GM18873 (cell line): Measurements from ENCODE around the gene PTPRJ.
"Not testable (repeated sequence)": the region's sequence is repeated elsewhere in the genome, so short reads cannot be mapped to it uniquely, and the experiment has no call there.

Source experiments
- ATAC-seq: cut with Tn5 transposase; IDR thresholded peaks from one replicate; pipeline ENCODE4 v1.9.1; 2021; ENCODE audit warnings: mild to moderate bottlenecking, moderate library complexity, moderate number of reproducible peaks; ENCODE audit not compliant: unreplicated experiment, low FRiP score

The PTPRJ gene

GRCh38 chr11:47980088-47980906 is at the start of gene PTPRJ:
PTPRJ (plus strand) TSS chr11:47980559; CDS start chr11:47980913, 354 bp downstream.
- ATAC-seq = no peak

GRCh38 chr11:47932544-47932943 is 47.8 kb upstream of the PTPRJ start:
- no peak for ATAC-seq

DNA sequence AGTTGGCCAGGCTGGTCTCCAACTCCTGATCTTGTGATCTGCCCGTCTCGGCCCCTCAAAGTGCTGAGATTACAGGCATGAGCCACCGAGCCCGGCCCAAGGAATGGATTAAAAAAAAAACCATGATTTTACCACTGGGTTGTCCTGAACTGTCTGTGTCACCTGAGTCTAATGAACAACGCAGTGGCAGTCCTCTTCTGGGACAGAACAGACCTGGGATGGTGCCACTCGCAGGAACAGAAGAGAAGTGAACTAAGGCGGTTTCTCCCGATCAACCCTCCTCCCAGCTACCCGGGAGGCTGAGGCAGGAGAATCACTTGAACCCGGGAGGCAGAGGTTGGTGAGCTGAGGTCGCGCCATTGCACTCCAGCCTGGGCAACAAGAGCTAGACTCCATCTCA is 46.6 kb upstream of the PTPRJ start:
- not testable (repeated sequence) for ATAC-seq

DNA sequence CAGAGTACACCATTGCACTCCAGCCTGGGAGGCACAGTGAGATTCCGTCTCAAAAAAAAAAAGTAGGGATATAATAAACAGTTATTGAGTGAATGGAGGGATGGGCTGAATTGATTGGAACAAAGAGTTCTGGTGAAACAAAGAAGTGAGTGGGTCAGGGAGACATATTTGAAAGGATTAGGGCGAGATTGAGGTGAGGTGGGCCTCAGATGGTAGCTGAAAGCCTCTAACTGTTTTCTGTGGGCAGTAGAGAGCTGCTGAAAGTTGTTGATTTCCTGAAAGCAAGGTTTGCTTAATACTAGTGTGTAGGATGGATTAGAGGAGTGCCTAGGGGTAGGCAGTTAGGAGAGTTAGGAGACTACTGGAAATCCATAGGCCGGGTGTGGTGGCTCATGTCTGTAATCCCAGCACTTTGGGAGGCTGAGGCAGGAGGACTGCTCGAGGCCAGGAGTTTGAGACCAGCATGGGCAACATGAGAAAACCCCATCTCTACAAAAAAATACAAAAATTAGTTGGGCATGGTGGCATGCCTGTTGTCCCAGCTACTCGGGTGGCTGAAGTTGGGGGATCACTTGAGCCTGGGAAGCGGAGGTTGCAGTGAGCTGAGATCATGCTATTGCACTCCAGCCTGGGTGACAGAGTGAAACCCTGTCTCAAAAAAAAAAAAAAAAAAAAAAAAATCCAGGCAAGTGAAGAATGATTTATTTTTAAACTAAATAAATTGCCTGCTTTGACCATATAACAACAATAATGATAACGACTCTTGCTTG is 41.4 kb upstream of the PTPRJ start:
- ATAC-seq = no peak

- no peak for ATAC-seq
These were observed 39.3 kb upstream of the PTPRJ start for GRCh38 chr11:47940904-47941649.

DNA sequence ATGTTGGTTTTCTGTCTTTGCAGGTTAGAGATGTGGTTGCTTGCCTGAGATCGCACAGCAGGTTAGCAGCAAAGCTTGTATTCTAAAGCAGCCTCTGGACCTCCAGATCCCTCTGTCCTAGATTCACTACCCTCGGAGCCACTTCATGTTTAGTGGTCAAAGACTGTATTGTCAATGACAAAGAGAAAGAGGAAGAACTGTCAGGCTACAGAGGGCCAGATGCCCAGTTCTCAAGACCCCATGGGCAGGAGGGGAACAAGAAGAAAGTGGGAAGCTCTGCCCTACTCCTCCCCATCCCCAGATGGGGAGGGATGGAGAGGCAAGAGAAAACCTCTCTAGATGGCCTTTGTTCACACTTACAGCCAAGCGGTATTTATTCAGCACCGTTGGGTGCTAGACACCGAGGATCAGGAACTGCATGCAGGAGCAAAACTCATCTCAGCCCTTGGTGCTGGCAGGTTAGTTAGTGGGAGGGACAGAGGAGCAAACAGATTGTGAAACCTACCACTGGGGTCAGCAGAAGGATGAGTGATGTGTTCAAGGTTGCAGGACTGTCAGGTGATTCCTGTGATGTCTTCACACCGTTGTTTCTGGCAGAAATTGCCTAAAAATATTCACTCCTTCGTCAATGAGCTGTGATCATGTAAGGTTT is 38.3 kb upstream of the PTPRJ start:
- no peak for ATAC-seq

DNA sequence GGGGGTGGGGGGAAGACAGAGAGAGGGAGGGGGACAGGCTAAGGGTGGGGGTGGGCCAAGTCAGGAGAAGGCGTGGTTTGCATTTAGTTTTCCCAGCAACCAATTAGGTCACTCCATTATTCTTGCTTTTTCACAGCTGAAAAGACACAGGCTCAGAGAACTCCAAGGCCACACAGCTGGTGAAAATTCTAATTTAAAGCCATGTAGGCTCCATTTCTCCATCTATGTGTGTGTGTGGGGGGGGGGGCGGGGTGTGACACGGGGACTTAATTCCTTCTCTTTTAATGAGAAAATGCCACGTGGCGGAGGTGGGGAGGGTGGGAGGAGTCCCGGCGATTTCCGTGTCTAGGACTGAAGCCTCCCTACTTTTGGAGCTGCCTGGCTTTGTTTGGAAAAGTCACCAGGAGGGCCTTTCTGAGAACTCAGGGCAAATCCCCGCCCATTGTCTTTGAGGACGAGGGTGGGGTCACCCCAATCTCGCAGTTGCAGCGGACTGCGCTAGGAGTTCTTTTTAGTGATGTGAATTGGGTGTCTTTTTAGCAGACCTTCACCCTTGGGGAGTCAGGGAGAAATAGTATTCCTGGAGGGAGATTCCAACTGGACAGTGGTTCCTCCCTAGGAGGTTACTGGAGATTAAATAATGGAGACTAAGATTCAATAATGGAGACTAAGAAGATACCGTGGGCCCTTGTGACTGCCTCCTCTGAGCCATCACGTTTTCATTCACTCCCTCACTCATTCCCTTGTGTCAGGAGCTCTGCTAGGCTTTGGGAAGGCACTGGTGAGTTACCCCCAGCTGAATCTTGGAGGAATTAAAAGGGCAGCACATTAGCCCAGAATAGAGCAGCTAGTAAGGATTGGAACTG is 36.4 kb upstream of the PTPRJ start:
- ATAC-seq = no peak

DNA sequence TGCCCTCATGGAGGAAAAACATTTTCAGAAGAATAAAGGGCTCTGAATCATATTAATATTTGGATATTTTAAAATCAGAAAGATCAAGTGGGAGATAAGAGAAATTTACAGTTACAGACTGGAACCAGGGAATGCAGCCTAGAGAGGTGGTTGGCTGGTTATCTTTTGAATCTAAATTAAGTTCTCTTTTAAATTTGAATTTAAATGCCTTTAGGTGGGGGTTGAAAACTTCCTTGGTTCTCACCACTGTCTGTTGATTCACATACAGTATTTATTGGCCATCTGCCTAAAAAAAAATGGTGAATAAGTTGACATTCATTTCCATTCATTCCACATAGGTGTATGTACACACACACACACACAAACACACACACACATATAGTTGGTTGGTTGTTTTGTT is 35.7 kb upstream of the PTPRJ start:
- no peak for ATAC-seq

DNA sequence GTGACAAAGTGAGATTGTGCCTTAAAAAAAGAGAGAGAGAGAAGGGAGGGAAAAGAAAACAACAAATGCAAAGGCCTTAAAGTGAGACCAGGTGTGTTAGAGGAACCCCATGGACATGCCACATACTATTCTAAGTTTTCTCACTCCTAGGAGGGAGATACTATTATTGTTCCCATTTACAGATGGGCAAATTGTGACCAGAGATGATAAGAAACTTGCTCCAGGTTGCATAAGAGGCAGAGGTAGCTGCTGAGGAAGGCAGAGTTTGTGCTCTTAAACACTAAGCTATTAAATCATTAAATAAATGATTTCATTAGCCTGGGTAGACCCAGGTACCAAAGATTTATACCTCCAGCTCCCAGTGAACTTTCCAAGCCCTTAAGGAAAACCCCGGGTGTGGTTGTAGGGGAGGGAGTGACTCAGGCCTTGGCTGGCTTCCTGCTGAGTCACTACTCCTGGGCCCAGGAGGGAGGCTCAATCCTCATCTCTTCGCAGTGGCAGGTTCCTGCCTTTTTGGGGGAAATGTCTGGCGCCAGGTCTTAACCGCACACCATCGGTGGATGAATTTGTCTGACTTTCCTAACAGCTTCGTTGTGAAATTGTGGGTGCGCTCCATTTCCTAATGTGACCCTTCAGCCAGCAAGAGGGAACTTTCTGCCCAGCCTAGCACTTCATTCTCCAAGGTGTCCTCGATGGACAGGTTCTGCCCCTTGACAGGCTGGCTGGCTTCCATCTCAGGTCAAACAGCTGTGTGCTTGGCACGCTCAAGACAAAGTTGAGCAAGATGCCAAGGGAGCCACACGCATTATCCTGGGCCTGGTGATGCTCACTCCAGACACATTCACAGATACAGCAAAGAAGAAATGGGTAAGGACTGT is 33.4 kb upstream of the PTPRJ start:
- ATAC-seq = no peak

DNA sequence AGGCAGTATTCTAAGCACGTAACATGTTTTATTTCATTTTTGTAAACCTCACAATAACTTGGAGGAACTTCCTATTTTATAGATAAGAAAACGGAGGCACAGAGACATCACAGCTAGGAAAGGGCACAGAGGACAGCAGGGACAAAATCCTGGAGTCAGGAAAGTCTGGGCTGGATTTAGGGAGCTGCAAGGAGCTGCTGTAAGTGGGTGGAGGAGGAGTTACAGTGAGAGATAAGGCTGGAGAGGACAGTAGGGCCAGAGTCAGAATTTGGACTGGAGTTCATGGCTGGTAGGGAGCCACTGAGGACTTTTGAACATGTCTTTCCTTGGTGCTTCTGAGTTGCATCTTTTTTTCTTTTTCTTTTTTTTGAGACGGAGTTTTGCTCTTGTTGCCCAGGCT is 32.2 kb upstream of the PTPRJ start:
- ATAC-seq = no peak

DNA sequence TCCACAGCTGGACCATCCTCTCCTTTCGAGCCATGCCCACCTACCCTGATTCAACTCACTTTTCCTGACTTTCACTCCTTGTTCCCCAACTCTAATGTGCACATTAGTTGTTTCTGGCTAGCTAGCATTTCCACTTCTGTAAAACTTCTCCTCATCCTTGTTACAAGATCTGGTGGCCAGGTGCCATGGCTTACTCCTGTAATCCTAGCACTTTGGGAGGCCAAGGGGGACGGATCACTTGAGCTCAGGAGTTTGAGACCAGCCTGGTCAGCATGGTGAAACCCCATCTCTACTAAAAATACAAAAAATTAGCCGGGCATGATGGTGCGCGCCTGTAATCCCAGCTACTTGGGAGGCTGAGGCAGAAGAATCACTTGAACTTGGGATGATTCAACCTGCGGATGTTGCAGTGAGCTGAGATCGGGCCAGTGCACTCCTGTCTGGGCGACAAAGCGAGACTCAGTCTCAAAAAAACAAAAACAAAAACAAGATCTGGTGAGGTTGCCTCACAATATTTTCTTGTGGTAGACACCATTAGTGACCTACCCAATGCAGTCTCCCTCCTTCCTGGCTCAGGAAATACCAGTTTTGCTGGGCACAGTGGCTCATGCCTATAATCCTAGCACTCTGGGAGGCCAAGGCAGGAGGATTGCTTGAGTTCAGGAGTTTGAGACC is 31.2 kb upstream of the PTPRJ start:
- ATAC-seq = not testable (repeated sequence)

DNA sequence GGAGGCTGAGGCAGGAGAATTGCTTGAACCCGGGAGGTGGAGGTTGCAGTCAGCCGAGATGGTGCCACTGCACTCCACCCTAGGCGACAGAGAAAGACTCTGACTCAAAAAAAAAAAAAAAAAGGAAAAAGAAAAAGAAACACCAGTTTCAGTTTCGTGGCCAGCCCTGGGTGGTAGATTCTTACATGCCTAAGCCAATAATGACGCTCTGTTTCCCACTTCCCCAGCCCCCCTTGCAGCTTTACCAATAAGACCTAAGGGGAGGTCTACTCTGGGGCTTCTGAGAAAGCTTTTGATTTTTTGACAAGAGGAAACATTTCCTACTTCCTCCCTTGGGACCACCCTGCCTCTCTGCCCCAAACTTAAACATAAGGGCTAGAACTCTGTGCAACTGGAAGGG is 30.0 kb upstream of the PTPRJ start:
- ATAC-seq = no peak

DNA sequence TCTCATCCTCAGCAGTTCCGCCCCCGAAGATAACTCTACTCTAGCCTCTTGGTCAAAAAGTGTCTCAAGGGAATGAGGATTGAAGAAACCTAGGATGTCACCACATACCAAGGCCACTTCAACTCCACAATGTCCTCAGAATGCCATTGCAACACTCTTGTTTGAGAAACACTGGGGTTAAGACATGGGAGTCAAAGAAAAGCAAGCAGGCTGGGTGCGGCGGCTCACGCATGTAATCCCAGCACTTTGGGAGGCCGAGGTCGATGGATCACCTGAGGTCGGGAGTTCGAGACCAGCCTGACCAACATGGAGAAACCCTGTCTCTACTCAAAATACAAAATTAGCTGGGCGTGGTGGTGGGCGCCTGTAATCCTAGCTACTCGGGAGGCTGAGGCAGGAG is 28.9 kb upstream of the PTPRJ start:
- ATAC-seq = not testable (repeated sequence)

DNA sequence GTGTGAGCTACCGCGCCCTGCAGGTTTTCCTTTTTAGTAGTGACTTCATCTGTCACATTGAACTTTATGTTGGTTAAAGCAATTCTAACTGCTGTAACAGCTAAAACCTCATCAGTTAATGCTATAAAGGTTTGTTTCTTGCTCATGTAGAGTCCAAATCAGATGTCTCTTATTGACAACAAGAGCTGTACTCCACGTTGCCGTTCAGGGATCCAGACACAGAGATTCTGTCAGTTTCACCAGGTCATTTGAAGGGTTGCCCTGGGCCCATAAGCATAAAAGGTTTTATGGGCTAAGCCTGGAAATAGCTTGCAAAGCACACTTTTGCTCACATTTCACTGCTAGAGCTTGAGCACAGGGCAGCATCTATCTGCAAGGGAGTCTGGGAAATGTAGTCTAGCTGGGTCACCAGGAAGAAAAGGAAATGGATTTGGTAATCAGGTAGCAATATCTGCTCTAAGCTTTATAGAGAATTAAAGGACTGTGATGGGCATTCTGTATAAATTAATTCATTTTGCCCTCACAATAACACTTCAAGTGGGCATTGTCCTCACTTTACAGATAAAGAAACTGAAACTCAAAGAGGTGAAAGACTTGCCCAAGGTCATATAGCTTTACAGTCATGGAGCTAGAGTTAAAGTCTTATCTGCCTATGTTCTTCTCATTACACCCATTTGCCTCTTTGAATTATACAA is 25.2 kb upstream of the PTPRJ start:
- ATAC-seq = no peak

GRCh38 chr11:47960015-47960414 is 20.3 kb upstream of the PTPRJ start:
- ATAC-seq = no peak

- no peak for ATAC-seq
These were observed 19.0 kb upstream of the PTPRJ start for GRCh38 chr11:47961383-47961782.

GRCh38 chr11:47964546-47964945 is 15.8 kb upstream of the PTPRJ start:
- ATAC-seq = no peak
